Measurements from ENCODE around the gene CLCN7.
"Not testable (repeated sequence)": the region's sequence is repeated elsewhere in the genome, so short reads cannot be mapped to it uniquely, and the experiment has no call there.

The CLCN7 gene

GRCh38 chr16:1486551-1487390, 11.9 kb upstream of the CLCN7 start:
- DNase-seq: no peak

DNA sequence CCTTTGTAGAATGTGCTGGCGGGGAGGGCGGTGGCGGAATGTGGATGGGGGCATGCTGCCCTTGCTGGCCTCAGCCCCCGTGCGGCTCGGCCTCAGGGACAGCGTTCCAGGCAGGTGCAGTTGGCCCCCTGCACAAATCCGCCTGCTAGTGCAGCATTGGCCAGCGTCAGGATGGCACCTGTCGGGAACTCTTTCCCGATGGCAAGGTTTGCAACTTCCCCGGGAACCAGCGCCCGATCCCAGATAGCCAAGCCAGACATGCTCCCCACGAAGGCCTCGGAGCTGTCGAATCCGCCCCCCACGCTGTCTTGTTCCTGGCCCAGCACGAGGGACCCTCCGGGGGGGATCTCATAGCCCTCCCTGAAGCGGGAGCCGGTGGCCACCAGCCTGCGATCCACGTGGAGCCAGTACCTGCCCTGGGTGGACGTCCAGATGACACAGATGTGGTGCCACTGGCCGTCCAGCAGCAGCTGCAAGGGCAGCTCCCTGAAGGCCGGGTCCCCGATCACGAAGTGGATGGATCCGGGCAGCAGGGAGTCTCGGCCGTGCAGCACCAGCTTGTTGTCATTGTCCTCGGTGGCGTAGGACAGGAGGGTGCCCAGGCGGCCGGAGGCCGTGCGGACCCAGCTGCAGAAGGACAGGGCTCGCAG, 11.1 kb upstream of the CLCN7 start:
- no peak for DNase-seq

DNA sequence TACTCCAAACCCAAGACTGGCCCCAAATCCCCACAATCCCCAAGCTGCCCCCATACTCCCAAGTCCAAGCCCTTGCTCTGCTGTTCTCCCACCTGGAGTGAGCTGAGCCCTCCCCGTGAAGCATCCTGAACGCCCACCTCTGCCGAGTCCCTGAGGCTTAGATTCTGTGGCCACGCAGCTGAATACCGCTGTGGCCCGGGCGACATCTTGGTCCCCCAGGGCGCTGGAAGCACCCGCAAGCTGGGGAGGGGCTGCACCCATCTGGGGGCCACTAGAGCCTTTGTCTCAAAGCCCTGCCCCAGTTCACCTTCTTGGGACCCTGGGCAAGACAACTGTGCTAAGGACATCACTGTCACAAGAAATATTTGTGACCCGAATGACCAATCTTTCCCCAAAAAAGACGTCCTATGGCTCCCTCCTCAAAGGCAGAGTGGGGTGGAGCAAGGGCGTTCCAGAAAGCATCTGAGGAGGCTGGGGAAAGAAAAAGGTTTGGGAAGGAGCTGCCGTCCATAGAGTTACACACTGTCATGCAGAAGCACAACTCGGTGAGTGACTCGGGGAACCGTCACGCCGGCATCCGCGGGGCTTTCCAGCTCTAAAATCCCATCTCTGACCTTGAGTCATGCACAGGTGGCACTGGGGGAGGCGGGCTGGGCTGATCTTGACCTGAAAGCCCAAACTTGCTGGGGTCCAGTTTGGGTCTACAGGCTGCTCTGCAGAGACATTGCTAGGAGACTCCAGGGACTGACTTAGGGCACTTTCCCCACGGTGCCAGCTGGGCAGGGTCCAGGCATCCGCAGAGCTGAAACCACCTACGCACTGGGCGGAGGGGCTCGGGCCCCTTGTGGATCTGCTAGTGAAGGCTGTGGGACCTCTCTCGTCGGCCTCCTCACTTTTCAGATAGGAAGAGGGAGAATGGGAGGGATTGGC, 7.3 kb upstream of the CLCN7 start:
- DNase-seq: no peak

DNA sequence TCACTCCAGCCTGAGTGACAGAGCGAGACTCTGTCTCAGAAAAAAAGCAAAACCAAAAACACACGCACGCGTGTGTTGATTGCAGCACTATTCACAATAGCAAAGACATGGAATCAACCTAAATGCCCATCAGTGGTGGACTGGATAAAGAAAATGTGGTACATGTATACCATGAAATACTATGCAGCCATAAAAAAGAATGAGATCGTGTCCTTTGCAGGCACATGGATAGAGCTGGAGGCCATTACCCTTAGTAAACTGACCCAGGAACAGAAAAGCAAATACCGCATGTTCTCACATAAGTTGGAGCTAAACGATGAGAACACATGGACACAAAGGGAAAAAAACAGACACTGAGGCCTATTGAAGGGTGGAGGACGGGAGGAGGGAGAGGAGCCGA, 4.1 kb upstream of the CLCN7 start:
- not testable (repeated sequence) for DNase-seq

GRCh38 chr16:1477033-1477432, 2.2 kb upstream of the CLCN7 start:
- DNase-seq: no peak

DNA sequence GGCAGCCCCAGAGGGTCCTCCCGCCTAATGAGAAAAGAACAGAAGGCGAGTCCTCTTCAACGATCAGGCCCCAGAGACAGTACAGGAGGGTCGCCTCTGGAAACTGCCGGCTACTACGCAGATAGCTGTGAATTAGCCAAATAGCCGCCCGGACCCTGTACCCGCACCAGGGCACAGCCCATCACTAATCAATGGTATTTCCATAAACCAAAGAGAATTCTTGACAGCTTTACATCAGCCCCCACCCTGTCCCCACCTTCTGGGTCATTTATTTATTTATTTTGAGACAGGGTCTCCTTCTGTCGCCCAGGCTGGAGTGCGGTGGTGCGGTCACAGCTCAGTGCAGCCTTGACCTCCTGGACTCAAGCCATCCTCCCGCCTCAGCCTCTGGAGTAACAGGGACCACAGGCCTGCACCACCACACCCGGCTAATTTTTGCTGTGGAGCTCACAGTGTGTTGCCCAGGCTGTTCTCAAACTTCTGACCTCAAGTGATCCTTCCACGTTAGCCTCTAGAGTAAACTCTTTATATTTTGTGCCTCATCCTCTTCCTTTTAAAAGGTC, 805 bp upstream of the CLCN7 start:
- DNase-seq: no peak

DNA sequence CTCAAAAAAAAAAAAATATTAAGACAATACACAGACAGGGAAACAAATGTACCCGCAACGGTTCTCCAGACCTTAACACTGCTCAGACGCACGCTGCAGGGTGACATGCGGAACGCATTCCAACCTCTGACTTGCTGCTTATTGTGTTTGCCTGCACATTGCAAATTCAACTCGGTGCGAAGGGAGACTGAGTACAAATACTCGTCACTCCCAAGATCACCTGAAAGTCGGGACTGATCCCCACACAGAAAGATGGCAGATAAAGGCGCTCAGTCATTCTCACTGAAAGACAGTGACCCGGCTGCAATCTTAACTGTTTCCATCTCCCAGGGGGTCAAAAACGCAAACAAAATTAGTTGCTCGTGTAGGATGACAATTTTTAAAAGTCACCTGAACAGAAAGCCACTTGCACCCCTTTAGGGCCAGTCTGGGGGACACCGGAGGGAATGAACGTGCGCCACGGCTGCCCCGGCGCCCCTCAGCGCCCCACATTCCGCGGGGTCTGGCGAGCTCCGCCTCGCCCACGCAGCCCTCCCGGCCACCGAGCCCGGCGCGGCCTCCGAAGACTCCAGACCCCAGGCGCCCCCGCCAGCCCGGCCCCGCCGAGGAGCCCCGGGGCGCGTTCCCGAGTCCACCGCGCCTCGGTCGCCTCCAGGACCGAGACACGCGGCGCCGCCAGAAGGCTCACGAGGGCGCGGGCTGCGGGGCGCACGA, 589 bp downstream of the CLCN7 start:
- DNase-seq: no peak

GRCh38 chr16:1472974-1473373, 1.9 kb downstream of the CLCN7 start:
- DNase-seq: no peak

GRCh38 chr16:1471569-1472194, 3.1 kb downstream of the CLCN7 start:
- no peak for DNase-seq

DNA sequence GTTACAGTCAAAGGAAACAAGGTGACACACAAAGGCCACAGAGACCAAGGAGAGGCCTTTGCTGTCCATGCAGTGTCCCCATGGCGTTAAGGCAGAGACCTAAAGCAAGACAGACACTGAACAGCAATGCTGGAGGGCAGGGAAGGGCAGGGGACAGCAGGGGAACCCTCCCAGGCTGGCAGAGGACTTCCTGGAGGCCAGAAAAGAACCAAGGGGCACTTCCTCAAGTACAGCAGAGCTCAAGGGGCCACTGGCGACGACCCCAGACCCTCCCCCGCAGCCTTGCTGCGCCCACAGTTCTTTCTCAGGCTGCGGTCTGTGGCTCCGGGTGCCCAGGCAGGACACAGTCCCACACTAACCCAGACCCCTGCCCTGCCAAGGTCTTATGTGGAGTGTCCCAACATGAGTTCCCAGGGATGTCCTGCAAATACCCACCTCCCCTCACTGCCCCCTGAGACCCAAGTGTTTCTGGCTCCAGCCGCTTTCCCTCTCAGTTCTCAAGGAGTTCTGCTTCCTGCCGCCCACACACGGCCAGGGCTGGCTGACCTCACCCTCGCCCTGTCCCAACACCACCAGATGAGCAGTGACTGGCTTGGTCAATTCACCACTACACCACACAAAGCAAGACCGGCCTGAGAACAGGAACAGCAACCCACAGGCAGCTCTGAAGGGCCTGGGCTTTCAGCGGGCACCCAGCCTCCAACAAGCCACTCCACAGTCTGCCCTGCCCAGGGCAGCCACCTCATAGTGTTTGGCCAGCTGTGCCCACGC, 4.2 kb downstream of the CLCN7 start:
- no peak for DNase-seq

GRCh38 chr16:1469693-1470201, 5.1 kb downstream of the CLCN7 start:
- DNase-seq: no peak

DNA sequence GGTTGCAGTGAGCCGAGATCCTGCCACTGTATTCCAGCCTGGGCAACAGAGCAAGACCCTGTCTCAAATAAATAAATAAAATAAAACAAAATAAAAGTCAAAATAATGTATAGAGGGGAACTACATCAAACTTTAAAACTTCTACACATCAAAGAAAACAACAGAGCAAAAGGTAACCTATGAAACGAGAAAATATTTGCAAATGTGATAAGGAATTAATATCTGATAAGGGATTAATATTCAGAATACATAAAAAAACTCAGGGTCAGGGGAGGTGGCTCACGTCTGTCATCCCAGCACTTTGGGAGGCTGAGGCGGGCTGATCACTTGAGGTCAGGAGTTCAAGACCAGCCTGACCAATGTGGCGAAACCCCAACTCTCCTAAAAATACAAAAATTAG, 5.7 kb downstream of the CLCN7 start:
- not testable (repeated sequence) for DNase-seq

DNA sequence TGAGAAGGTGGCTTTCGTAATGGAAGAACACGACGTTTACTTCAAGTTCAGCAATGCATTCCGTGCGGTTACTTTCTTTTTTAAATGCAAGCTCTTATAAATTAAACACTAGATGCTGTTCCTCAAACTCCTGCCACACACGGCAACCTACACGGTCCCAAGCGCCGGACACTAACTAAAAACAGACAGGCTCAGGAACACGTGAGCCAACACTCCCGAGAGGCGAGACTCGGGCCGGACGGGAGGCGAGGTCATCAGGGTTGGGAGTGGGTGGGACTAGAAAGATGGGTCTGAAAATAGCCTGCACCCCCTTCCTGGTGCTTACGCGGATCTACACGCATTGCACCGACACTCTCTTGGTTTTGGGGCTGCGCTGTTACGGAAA, 6.4 kb downstream of the CLCN7 start:
- no peak for DNase-seq

DNA sequence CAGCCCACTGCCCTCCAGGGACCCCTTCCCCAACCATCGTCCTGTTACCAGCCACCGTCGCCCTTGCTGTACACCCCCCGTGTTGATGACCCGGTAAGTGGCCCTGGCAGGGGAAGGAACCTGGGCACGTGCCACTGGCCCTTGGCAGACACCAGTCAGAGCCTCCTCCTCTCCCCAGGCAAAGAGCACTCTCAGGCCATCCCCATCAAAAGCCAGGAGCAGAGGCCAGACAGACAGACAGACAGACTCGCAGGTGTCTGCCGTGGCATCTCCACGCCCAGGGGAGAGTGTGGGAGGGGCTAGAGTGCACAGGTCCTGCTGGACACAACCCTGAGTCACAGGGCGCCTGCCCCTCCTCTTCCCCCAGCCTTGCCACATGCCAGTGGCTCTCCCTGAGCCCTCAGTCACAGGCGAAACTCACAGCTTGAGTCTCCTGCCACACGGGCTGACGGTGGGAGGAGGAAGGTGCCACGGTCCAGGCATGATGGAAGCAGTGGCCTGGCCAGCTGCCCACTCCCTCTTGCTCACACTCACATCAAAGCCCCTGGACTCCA, 7.8 kb downstream of the CLCN7 start:
- DNase-seq: no peak

- no peak for DNase-seq
Observed at GRCh38 chr16:1466054-1466453, 8.8 kb downstream of the CLCN7 start.

DNA sequence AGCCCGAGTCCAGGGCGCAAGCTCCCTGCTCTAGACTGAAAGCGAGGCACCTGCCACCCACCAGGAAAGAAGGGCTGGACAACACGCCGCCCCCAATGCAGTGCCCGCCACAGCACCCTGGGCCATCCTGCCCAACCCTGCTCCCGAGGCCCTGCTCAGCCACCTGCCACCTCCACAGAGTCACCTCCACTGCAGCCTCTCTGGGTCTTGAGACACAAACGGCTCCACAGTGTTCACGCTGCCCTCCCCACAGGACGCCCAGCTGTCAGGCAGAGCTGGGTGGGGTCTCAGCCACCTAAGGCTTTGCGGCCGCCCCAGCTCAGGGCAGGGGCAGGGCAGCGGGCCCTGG, 9.3 kb downstream of the CLCN7 start:
- DNase-seq: no peak

DNA sequence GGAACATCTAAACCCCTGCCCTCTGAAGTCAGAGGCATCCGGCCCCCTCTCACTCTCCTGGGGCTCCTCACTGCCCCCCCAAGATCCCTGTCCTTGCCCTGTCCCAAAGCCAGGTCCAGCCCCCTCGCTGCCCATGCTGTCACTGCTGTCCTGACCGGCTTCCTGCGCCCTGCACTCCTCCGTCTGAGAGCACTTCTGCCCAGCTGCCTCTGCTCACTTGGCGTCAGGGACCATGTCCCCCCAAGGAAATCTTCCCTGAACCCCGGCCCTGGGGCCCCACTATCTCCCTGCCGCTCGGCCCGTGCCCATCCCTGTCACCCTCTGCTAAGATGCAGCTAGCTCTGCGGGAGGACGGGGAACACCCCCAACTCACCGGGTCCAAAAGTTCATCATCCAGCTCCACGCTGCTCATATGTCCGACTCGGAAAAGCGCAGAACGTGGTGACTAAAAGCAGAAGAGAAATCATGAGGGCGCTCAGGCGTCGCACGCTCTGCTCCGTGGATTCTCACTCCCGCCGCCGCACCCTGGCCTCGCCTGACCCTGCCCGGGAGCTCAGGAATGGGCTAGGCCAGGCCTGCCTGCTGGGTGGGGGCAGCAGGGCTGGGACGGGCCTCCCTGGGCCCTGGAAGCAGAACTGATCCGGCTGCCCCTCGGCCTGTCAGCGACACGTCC, 9.8 kb downstream of the CLCN7 start:
- no peak for DNase-seq

DNA sequence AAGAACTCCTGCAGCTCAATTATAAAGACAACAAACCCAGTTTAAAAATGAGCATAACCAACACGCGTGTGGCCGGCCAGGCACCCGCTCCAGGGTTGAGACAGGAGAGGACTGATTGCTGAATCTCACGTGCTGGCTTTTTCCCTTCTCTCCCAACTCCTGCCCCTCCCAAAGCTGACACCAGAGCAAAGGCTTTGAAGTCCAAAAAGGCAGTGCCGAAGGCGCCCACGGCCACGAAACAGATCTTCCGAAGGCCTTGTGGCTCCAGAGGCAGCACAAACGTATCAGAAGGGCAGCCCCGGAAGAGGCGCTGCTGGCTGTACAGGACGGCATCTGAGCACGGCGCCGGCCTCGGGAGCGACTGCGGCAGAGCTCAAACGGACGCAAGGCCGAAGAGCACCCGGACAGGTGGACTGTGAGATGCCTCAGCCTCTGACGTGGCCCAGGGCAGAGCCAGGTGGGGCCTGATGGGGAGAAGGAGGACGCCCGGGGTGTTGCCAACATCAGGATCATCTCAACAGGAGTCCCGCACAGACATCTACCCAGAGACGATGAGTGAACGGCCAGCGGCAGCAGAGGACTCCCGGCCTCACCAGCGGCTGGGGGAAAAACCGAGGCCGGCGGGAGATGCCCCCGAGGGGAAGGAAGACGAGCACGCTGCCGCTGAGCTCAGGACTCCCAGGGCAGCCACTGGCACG, 10.5 kb downstream of the CLCN7 start:
- no peak for DNase-seq

DNA sequence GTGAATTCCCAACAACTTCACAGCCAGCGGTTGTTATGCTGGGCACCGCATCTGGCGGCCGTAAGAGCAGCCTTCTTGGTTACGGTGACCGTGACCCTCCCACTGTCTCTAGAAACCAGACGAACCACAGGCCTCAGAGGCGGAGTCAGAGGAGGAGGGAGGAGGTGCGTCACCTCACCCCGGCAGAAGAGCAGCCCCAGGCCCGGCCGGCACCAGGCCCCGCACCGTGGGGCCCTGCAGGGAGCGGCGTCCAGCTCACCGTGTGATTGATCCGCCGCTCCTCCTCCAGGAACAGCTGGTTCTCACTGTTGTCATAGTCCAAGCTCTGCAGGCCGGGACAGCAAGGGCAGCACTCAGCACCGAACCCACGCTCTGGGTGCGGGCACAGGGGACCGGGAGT, 13.7 kb downstream of the CLCN7 start:
- no peak for DNase-seq

Data from NCI-H1105 treated with DMSO at 0.1 percent for 48 hours (cell line).